GM18508 (cell line): Measurements from ENCODE around the gene GIMD1.

Experiments
- ATAC-seq: cut with Tn5 transposase; IDR thresholded peaks from one replicate; pipeline ENCODE4 v1.9.1; 2021; ENCODE audit warnings: moderate number of reproducible peaks; ENCODE audit not compliant: insufficient read depth, unreplicated experiment

Gene GIMD1

GRCh38 chr4:106315968-106316772 is 52.4 kb downstream of the GIMD1 start, which contains the start of the genes AIMP1 and TBCK:
Gene AIMP1 (plus strand): TSS chr4:106316550. CDS start chr4:106325010, 8,460 bp downstream.
Gene TBCK (minus strand): TSS chr4:106316209. CDS start chr4:106308960, 7,249 bp downstream.
- peak; percentile 73 for ATAC-seq

GRCh38 chr4:106315476-106315967 is 53.1 kb downstream of the GIMD1 start:
- peak; percentile 0 for ATAC-seq

GRCh38 chr4:106314960-106315359 is 53.6 kb downstream of the GIMD1 start:
- no peak for ATAC-seq

- ATAC-seq = no peak
Measured at GRCh38 chr4:106312997-106313522, 55.5 kb downstream of the GIMD1 start.

- no peak for ATAC-seq
Measured at GRCh38 chr4:106312377-106312776, 56.2 kb downstream of the GIMD1 start.
